BJ (cell line): Measurements from ENCODE around the gene CD52. TPM values are rescaled to one million over a fixed set of nuclear protein-coding genes. Genes with fewer than 3 reads are reported as not detected.

ENCODE experiments used
- CTCF ChIA-PET: fragments of 350-600 bp; formaldehyde crosslinking; extraction: SDS; loops from one replicate; lab custom pipeline; 2021; ENCODE audit warnings: antibody characterized with exemption, inconsistent platforms; lab: Yijun Ruan, JAX
- POLR2A ChIA-PET: fragments of 300-600 bp; sonication (Branson Sonifier 250); formaldehyde crosslinking; extraction: SDS; loops from one replicate; lab custom pipeline; 2021; ENCODE audit warnings: antibody characterized with exemption; lab: Charles Lee
- DNase-seq: peaks from one replicate; pipeline ENCODE4 v3.0.0-alpha.2; 2011; ENCODE audit warnings: low read depth
- H3K27me3 ChIP-seq: 2 replicates; pipeline ENCODE4 v1.6.0; 2011; ENCODE audit warnings: low read length; ENCODE audit not compliant: control insufficient read depth, insufficient read depth
- H3K36me3 ChIP-seq: 2 replicates; pipeline ENCODE4 v1.5.1; 2011; ENCODE audit warnings: low read length; ENCODE audit not compliant: control insufficient read depth, insufficient read depth
- H3K4me3 ChIP-seq: 2 replicates; pipeline ENCODE4 v1.5.1; 2011; ENCODE audit warnings: low read depth, mild to moderate bottlenecking, control low read depth, low read length
- CTCF ChIP-seq: IDR thresholded peaks from 2 replicates; pipeline ENCODE4 v1.5.1; 2011; ENCODE audit warnings: low read depth, mild to moderate bottlenecking, control low read depth, inconsistent platforms, low read length, moderate library complexity; ENCODE audit not compliant: insufficient read depth
- polyA plus RNA-seq: library from polyadenylated mRNA; depleted of rRNA; stranded (reverse); fragments of >200 nt; gene quantifications from 2 replicates; pipeline ENCODE4 v1.2.3, GENCODE V29; 2011

The CD52 gene
- polyA plus RNA-seq, 1 experiment: not detected

GRCh38 chr1:26281971-26282370 is 35.8 kb upstream of the CD52 start:
- CTCF ChIA-PET: interaction anchor here (0.7 to 3.5 kb wide), 6 partner anchors 25 to 813 kb away, joined by 3 to 24 read pairs (median 4); partner anchors contain the start of gene ZNF593
- H3K4me3 ChIP-seq: peak overlapping the region; percentile 3; the same call in 1 of the 2 replicates

GRCh38 chr1:26282401-26282918 is 35.3 kb upstream of the CD52 start:
- no peak for TF ChIP-seq CTCF
- DNase-seq: no peak
- CTCF ChIA-PET: interaction anchor here (0.7 to 3.5 kb wide), 5 partner anchors 25 to 813 kb away, joined by 3 to 24 read pairs (median 3); no protein-coding TSS in a partner anchor
- H3K4me3 ChIP-seq: no peak overlapping the region
- POLR2A ChIA-PET: no interaction called here
- H3K27me3 ChIP-seq: no peaks in the 10 kb centered on the region
- H3K36me3 ChIP-seq: no peaks in the 10 kb centered on the region

More at GRCh38 chr1:26281971-26282370, 35.8 kb upstream of the CD52 start:
- POLR2A ChIA-PET: no interaction called here
- no peaks in the 10 kb centered on the region for H3K27me3 ChIP-seq
- H3K36me3 ChIP-seq: no peaks in the 10 kb centered on the region
- no peak for TF ChIP-seq CTCF
- no peak for DNase-seq

DNA sequence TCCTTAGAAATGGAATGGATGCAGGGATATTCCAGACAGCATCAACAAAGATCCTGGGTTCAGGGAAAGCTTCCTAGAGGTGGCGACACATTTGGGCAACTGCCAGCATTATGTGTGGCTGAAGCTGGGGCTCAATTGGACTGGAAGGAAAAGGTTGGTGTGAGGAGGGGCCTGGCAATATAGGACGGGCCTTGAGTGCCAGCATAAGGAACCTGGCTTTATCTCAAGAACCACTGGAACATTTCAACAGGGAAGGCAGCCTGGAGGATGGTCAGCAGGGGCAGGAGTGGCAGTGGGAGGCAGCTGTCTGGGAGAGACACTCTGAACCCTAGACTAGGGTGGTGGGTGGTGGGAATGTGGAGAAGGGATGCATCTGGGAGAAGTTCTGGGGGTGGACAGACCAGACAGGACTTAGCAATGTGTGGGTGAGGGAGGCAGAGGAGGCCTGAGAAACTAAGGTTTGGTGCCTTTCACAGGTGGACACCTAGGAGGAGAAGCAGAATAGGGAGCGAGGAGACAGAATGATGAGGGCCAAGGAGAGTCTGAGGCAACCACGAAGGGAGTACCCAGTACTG is 34.4 kb upstream of the CD52 start:
- ChIA-PET POLR2A (interaction anchor here (0.6 kb wide), 1 partner anchor 78 kb away, joined by 3 read pairs; no protein-coding TSS in a partner anchor), CTCF (interaction anchor here (0.6 to 4.0 kb wide), 4 partner anchors 18 to 1375 kb away, joined by 3 to 37 read pairs (median 7); no protein-coding TSS in a partner anchor)
- no peak overlapping the region for H3K4me3 ChIP-seq
- DNase-seq: no peak
- TF ChIP-seq CTCF: no peak
- H3K27me3 ChIP-seq: no peaks in the 10 kb centered on the region
- no peaks in the 10 kb centered on the region for H3K36me3 ChIP-seq

- DNase-seq: no peak
- no peaks in the 10 kb centered on the region for H3K27me3 ChIP-seq
- ChIA-PET CTCF (interaction anchor here (0.8 to 5.0 kb wide), 17 partner anchors 8 to 139 kb away, joined by 3 to 37 read pairs (median 6); partner anchors contain the start of genes CEP85 and ZNF593), POLR2A (interaction anchor here (0.6 kb wide), 1 partner anchor 78 kb away, joined by 3 read pairs; no protein-coding TSS in a partner anchor)
- no peaks in the 10 kb centered on the region for H3K36me3 ChIP-seq
- no peak for TF ChIP-seq CTCF
- no peak overlapping the region for H3K4me3 ChIP-seq
Measured at GRCh38 chr1:26283871-26284596, 33.7 kb upstream of the CD52 start.
